Measurements from ENCODE around the gene RNASEH1.
A peak's percentile ranks its signal among the peaks of the same experiment; 100 is the strongest.

DNA sequence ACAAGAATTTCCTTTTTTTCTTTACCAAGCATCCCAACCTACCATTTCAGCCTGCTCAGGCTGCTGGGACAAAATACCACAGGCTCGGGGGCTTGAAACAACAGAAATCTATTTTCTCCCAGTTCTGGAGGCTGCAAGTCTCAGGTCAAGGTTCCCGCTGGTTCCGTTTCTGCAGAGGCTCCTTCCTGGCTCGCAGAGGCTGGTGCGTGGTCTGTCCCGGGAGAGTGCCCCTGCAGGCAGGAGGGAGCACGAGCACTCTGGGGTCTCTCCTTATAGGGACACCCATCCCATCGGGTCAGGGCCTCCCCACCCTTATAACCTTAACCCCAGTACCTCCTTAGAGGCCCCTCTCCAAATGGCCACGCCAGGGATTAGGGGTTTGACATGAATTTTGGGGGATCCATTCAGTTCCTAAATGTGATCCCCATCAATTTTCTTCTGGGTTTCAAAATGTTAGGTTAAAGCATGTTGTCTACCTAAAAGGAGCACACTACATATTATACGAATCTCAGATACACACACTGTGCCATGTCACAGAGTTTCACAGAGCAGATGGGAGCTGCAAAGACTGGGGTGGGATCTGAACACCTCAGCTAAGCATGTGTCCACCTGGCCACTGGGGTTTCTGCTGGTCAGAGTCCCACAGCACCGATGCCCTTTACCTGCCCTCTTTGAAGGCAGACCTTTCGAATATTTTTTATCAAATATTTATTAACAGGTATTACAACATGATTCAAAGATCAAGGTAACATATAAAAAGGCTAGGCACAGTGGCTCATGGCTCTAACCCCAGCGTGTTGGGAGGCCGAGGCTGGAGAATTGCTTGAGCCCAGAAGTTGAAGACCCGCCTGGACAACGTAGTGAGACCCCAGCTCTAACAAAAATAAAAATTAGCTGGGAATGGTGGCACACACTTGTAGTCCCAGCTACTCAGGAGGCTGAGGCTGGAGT, 21.2 kb downstream of the RNASEH1 start:
- TF ChIP-seq, protein P1, sequence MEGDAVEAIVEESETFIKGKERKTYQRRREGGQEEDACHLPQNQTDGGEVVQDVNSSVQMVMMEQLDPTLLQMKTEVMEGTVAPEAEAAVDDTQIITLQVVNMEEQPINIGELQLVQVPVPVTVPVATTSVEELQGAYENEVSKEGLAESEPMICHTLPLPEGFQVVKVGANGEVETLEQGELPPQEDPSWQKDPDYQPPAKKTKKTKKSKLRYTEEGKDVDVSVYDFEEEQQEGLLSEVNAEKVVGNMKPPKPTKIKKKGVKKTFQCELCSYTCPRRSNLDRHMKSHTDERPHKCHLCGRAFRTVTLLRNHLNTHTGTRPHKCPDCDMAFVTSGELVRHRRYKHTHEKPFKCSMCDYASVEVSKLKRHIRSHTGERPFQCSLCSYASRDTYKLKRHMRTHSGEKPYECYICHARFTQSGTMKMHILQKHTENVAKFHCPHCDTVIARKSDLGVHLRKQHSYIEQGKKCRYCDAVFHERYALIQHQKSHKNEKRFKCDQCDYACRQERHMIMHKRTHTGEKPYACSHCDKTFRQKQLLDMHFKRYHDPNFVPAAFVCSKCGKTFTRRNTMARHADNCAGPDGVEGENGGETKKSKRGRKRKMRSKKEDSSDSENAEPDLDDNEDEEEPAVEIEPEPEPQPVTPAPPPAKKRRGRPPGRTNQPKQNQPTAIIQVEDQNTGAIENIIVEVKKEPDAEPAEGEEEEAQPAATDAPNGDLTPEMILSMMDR (IDR thresholded peaks at IDR 0.05): peak; percentile 51
- TF ChIP-seq EZH2phosphoT487 (IDR thresholded peaks at IDR 0.05) (no peak), EZH2 (IDR thresholded peaks at IDR 0.05) (no peak)
